Measurements from ENCODE around the gene RUBCNL. TPM values are rescaled to one million over a fixed set of nuclear protein-coding genes. Genes with fewer than 3 reads are reported as not detected.

RUBCNL gene
- polyA plus RNA-seq, 1 donor (not counting 4 experiments of a cell fraction or from before 2014, with no cell fraction given): 0.12 TPM

DNA sequence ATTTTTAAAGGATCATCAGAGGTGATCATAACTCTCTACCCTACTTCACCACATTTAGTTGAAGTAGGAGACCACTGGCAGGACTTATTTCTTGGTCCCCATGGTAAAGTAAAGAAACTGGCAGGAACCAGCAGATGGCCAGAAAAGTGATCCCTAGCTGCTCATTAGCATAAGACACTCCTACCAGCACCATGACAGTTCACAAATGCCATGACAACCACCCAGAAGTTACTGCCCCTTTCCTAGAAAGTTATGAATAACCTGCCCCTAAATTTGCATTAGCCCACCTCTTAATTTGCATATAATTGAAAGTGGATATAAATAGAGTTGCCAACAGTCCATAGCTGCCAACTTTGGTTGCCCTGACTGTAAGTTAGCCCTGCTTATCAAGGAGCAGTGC lies 18.4 kb upstream of the RUBCNL start:
- H3K4me1 ChIP-seq (ENCODE audit: control insufficient read depth, extremely low read depth, insufficient read depth, low read length): no peaks in the 10 kb centered on the region
- no peak overlapping the region for H3K9ac ChIP-seq (ENCODE audit: control insufficient read depth, extremely low read depth, insufficient read depth, low read length)
- no peaks in the 10 kb centered on the region for H3K9me1 ChIP-seq (ENCODE audit: control insufficient read depth, extremely low read depth, insufficient read depth, low read length)
- H3K4me3 ChIP-seq (ENCODE audit: control insufficient read depth in 2 of 3, extremely low read depth in 1 of 3, insufficient read depth in 2 of 3, low read depth in 1 of 3, low read length in 3 of 3): no peak overlapping the region
- no peaks in the 10 kb centered on the region for H3K36me3 ChIP-seq (ENCODE audit: control insufficient read depth in 2 of 2, extremely low read depth in 1 of 2, insufficient read depth in 2 of 2, low read length in 2 of 2)
- no peak for FAIRE-seq
- dilution Hi-C loops (cut with MboI; ENCODE audit: extremely low pct_ligation_motif_present, low sequenced_read_pairs): no loop called here
- TF ChIP-seq EZH2 (IDR thresholded peaks at IDR 0.05; ENCODE audit: low read length) (no peak), CTCF (optimal IDR thresholded peaks at IDR 0.05 in 1 of 3, IDR thresholded peaks at IDR 0.05 in 1 of 3, conservative IDR thresholded peaks at IDR 0.05 in 1 of 3; ENCODE audit: extremely low read depth in 1 of 3, insufficient read depth in 2 of 3, low read length in 3 of 3) (no peak)
- no peaks in the 10 kb centered on the region for H4K20me1 ChIP-seq (ENCODE audit: control insufficient read depth, extremely low read depth, insufficient read depth, low read length)
- DNase-seq (ENCODE audit: low read depth, low spot score): no peak
- H3K9me3 ChIP-seq (ENCODE audit: control insufficient read depth, low read depth, low read length): no peaks in the 10 kb centered on the region
- no peak overlapping the region for H3K4me2 ChIP-seq (ENCODE audit: control insufficient read depth, extremely low read depth, insufficient read depth, low read depth, low read length)
- H3K27me3 ChIP-seq (ENCODE audit: control insufficient read depth, extremely low read depth, insufficient read depth, low read length): peaks cover 4% of the 10 kb centered on the region
- no peak overlapping the region for H3K27ac ChIP-seq (ENCODE audit: control insufficient read depth, insufficient read depth, low read length)
- H2AFZ ChIP-seq (ENCODE audit: control insufficient read depth, low read length): no peak overlapping the region
- no peaks in the 10 kb centered on the region for H3K79me2 ChIP-seq (ENCODE audit: control insufficient read depth, insufficient read depth, low read length)

GRCh38 chr13:46404733-46405100 lies 17.7 kb upstream of the RUBCNL start:
- Histone ChIP-seq H3K9me1 (ENCODE audit: control insufficient read depth, extremely low read depth, insufficient read depth, low read length) (no peaks in the 10 kb centered on the region), H3K4me3 (ENCODE audit: control insufficient read depth in 2 of 3, extremely low read depth in 1 of 3, insufficient read depth in 2 of 3, low read depth in 1 of 3, low read length in 3 of 3) (no peak overlapping the region), H3K9ac (ENCODE audit: control insufficient read depth, extremely low read depth, insufficient read depth, low read length) (no peak overlapping the region), H3K79me2 (ENCODE audit: control insufficient read depth, insufficient read depth, low read length) (no peaks in the 10 kb centered on the region), H3K4me2 (ENCODE audit: control insufficient read depth, extremely low read depth, insufficient read depth, low read depth, low read length) (no peak overlapping the region), H3K27ac (ENCODE audit: control insufficient read depth, insufficient read depth, low read length) (no peak overlapping the region), H3K9me3 (ENCODE audit: control insufficient read depth, low read depth, low read length) (no peaks in the 10 kb centered on the region), H3K36me3 (ENCODE audit: control insufficient read depth in 2 of 2, extremely low read depth in 1 of 2, insufficient read depth in 2 of 2, low read length in 2 of 2) (no peaks in the 10 kb centered on the region), H2AFZ (ENCODE audit: control insufficient read depth, low read length) (no peak overlapping the region), H3K4me1 (ENCODE audit: control insufficient read depth, extremely low read depth, insufficient read depth, low read length) (no peaks in the 10 kb centered on the region), H4K20me1 (ENCODE audit: control insufficient read depth, extremely low read depth, insufficient read depth, low read length) (no peaks in the 10 kb centered on the region), H3K27me3 (ENCODE audit: control insufficient read depth, extremely low read depth, insufficient read depth, low read length) (peaks cover 4% of the 10 kb centered on the region)
- no peak for TF ChIP-seq CTCF (optimal IDR thresholded peaks at IDR 0.05 in 1 of 3, IDR thresholded peaks at IDR 0.05 in 1 of 3, conservative IDR thresholded peaks at IDR 0.05 in 1 of 3; ENCODE audit: extremely low read depth in 1 of 3, insufficient read depth in 2 of 3, low read length in 3 of 3)
- no peak for TF ChIP-seq EZH2 (IDR thresholded peaks at IDR 0.05; ENCODE audit: low read length)
- FAIRE-seq (no peak), DNase-seq (ENCODE audit: low read depth, low spot score) (no peak)
- dilution Hi-C loops (cut with MboI; ENCODE audit: extremely low pct_ligation_motif_present, low sequenced_read_pairs): no loop called here

Data from keratinocyte (primary cell).